Renal cortex interstitium (tissue), 11 donors: Measurements from ENCODE around the gene SEPTIN11. TPM values are rescaled to one million over a fixed set of nuclear protein-coding genes. Genes with fewer than 3 reads are reported as not detected.

Source experiments
- DNase-seq, 11 donors: peaks; one replicate each; pipeline ENCODE4 v3.0.0-alpha.2; 2013; ENCODE audit warnings: low read depth in 9 of 11, low spot score in 4 of 11; ENCODE audit errors: extremely low read depth in 1 of 11
- polyA plus RNA-seq, 3 donors: library from polyadenylated mRNA; unstranded; fragments of 120-200 nt; gene quantifications; one replicate each; pipeline ENCODE4 v1.2.1, GENCODE V29; 2013; ENCODE audit not compliant: insufficient read length in 3 of 3

The SEPTIN11 gene
- polyA plus RNA-seq, 3 donors = 255 to 308 (median 256) TPM

DNA sequence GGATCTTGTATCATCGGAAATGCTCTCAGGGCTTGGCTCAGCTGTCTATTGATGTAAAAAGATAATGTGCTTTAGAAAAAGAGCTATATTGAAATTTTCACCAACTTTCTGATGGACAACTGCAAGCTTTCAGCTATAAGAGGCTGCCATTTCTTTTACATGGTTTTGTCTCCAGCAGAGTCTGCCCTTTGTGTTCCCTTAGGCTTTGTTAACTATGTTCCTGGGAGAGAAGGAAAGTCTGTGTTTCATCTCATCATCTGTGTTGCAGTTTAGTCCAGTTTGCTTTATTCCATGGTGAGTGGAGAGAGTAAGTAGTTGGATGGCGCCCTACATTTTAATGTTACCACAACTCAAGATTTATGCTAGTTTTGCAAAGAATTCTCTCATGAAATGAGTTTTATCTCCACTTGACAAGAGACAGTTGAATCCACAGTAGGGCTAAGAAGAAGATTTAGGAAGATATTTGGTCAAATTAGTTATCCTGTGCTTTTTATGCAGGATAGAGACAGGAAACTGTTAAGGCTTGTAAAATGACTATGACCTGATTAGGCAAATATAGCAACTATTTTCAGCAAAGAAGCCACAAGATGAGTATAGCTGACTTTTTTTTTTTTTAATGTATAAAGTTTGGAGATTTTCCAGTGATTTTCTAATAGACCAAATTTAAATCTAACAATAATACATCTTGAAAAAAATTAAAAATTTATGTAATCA lies 16.5 kb downstream of the SEPTIN11 start:
- no peak for DNase-seq

DNA sequence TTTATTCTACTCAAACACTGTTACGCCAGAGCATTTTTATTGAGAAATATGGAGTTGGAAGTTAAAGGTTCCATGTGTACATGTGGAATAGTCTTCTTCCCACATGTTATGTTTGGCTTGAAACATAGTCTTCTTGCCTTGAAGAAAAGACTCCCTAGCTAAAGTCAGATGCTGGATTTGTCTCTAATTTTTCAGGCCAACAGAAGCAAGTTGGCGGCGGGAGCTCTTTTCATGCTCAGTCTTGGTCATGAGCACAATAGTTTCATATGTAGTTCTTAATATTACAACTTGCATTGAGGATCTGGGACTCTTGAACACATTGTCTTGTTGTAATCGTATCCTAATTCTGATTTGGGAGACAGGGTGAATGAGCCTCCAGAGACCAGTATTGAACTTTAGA lies 19.4 kb downstream of the SEPTIN11 start:
- DNase-seq = no peak

DNA sequence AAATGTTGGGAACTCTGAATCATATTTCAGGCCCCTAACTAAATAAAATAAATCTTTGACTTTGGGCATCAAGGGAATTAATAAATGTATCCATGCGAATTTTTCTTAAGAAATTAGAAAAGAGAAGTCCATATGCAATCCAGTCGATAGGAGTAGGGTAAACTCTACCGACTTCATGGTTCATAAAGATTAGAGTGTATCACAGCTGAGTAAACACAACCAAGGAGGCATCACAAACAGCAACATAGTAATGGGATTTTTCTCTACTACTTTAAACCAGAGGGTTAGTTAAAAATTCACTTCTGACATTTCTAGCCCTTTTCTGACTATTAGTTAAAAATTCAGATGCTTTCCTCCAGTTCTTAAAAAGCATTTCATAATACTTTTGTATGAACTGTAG lies 19.9 kb downstream of the SEPTIN11 start:
- DNase-seq = no peak

DNA sequence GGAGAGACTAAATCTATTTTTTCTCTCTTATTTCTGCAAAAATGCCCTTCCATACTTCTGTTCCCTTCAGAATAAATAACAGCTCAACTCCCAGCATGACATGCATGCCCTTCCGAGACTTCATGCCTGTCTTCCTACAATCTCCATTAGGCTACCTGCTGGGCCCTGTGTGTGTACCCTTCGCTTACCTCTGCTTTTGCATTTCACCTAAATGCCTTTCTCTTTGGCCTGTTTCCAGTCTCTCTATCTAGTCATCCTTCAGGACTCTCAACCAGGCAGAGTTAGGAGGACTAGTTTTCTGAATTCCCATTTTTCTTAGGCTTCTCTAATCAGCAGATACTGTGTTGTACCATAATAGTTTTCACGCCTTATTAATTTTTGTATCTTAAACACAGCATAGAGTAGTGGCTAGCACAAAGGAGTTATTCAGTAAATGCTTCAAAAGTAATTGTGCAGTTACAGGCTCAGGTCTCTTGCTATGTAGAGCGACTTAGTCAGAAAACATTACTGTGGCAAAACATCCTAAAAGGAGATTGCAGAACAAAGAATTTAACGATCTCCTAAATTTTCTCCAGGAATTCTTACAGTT lies 20.5 kb downstream of the SEPTIN11 start:
- DNase-seq = no peak

DNA sequence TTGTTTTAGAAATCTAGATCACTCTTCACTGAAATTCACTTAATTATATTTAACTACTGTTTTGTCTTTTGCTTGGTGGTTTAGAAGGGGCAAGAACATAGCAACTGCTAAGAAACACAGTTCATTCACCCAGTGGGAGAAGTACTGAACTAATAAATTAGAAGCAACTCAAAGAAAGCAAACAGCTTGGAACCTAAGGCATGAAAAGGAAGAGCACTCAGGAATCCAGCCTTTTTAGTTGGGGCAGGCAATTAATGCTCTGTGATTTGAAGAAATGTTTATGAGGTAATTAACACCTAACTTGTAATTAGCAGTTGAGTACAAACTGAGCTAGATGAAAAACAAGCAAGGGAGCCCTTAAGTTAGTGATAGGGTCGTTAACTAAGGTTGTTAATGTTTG lies 22.8 kb downstream of the SEPTIN11 start:
- no peak for DNase-seq

DNA sequence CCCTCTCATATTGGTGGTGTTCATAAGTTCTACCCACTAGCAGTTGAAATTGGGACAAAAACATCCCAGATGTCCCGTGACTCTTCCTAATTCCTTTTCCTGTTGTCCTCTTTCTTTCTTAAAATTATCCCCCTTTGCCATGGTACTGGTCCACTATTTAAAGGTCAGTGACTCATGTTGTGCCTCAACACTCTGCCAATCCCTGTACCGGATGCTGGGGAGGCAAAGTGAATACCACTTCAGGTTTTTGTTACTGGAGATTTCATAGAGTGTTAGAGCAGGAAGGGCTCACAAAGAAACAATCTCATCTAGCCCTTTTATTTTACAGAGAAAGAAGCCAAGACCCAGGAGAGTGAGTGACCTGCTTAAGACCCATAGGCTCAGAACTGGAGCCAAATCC lies 24.6 kb downstream of the SEPTIN11 start:
- no peak for DNase-seq

DNA sequence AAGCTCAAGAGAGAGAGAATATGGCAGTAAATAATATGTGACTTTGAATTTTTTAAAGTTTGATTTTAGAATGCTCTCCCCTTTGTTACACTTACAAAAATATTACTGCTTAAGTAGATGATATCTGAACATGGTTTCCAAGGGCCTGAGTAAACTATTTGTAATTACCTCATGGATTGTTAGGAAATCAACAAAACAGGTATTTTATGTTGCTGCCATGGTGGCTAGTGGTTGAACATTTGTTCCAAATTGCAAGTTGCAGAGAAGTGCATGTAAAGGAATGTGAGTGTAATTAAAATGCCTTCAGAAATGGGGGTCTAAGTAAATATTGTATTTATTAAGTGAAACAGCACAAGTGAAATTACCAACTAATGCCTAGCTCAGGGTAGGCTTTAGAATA lies 27.6 kb downstream of the SEPTIN11 start:
- DNase-seq = no peak

DNA sequence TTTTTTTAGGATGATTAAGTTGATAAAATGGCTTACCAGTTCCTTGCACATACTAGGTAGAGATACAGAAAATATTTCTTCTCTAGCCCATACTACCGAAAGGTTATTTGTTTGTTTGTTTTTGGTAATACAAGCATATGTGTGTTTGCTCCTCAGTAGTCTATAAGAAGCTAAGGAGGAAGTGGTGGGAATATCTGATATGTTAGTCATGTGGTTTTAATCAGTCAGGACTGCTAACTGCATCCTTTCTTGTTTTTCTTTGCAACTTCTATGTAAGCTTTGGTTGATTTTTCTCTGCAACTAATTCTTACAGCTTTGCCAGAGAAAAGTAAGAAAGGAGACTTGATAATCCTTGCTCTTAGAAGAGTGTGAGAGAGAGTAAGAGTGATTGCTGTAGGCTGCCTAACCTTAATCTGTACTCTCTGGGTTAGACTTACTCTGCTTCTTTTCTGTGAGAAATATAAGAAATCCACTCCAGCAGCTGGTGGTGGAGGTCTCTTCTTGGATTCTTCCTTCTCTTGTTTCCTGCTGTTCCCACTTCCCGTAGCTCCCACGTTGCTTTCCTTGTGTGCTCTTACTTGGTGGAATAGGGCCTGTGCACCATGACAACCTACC lies 28.3 kb downstream of the SEPTIN11 start:
- DNase-seq = no peak

DNA sequence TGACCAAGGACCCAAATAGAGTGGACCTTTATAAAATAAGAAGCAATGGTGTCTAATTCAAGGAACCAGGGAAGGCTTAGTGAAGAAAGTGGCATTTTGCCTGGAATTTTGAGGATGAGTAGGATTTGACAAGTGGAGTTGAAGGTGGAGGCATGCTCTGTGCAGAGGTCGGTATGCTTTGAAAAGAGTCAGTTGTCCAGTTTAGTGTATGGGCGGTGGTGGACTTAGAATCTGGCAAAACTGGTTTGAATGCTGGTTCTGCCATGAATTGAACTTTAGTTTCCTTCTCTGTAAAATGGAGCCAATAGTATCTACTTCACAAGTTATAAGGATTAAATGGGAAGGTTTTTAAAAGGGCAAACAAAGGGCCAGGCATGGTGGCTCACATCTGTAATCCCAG lies 29.7 kb downstream of the SEPTIN11 start:
- DNase-seq = no peak

DNA sequence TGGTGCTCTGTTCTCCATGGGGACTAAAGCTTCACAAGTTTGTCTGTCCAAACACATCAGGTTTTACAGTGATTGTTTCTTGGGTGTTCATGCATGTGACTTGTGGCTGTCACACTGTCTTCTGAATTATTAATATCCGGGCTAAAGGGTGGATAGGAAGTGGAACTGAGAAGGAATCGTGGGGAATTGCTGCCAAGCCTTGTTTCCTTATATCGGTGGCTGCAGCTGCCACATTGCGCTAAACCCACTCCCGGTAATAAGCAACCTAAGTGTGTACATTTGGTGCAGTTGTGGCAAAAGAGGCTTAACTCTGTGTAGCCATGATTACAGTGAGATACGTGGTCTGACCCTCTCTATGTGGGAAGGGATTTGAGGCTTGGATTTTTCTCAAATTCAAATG lies 30.7 kb downstream of the SEPTIN11 start:
- DNase-seq = no peak

DNA sequence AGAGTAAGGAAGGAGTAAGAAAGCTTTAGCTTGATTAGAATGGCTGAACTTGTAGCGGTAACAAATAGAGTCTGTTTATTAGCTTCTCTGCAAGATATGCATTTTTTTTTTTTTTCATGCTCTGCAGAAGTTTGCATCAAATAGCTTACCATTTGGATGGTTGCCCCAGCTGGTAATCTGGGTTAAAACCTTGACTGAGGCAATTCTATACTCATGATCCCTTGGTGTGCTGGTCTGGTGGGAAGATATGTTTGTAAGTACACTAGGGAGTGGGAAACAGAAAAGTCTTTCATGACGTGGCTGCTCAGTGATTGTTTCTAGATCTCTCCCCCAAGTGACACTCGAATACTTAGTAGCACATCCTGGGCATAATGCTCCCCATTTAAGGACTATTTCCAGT lies 32.1 kb downstream of the SEPTIN11 start:
- no peak for DNase-seq

DNA sequence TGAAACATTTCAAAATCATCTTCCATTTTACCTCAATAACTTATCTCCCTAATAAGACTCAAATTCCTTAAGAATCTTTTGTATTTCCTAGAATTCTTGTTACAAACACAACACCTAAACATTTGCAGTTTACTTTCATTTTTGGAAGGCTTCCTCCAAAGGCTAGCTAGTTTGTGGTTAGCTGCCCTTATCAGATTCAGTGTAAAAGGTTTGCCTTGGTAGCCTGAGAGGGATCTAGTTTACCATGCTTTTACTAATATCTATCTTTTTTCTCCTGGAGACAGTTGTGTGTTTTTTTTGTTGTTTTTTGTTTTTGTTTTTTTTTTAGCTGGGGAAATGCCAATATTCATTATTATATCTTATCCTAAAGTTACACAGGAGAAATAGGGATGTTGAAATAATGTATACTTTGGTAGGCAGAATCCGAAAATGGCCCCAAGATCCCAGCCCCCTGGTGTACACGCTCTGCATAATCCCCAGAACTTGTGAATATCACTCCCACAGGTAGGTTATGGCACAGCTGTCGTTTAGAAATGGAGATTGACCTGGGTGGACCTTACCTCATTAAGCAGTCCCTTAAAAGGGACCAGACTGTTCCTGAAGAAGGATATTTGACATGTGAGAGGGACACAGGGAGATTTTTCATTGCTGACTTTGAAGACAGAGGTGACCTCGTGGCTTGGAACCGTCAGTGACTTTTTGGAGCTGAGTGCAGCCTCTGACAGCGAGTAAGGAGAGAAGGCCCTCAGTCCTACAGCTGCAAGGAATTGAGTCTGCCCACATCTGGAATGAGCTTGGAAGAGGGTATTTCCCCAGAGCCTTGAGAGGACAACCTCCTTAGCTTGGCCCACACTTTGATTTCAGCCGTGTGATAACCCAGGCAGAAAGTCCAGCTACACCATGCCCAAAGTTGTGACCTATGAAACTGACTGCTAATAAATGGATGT lies 33.4 kb downstream of the SEPTIN11 start:
- no peak for DNase-seq

DNA sequence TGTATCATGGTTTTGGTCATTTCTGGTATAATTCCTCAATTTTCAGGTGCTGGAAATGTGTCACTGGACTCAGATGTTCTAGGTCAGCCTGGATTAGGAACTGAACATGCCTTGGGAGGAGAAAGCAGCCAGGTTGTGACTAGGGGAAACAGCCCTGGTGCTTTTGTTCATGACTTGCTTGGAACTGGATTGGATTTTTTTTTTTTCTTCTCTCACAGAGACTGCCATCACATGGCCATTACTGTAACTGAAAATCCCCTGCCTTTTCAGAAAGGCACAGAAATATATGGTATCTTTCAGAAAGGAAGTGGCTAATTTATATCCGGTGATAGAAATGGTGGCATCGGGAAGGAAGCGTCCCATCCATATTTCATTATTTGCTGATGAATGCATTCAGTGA lies 34.6 kb downstream of the SEPTIN11 start:
- peak in 2 of 11 donors; percentile 39 to 47 for DNase-seq

DNA sequence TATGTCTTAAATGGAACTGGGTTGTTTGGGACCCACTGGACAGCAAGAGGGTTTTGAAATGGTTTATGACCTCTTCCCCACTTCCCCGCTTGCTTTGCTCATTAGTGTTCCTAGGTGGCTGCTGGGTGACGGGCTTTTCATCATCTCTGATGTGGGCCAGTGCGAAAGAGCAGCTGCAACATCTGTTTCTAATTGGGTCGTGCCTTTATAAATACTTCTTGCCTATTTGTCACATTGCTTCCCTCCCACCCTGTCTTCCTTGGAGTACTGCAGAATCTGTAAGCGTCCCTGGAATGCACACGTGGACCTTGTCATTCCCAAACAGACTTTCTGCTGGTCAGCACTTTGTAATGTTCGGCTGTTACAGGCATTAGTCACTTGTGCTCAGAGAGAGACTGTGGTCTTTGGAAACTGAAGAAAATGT lies 35.2 kb downstream of the SEPTIN11 start:
- peak; percentile 78 to 97 (median 90) for DNase-seq

DNA sequence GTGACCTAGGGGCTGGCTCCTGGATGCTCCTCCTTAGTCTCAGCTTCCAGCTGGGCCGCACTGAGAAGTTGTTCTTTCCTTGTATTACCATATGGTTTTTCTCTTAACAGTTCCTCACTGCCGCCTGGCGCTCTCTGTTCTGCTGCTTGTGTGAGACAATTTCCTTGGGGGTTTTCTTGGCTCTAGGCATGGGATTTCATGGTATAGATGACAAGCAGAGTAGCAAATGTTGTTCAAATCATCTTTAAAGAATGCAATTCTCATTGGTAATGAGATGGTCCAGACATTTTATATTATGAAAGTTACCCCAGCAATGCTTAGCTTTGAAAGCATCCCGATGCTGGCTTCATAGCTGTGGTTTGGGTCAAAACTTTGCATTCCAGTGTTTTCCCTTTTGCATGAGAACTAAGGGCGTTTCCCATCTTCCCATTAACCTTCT lies 37.6 kb downstream of the SEPTIN11 start:
- peak in 3 of 11 donors; percentile 43 to 53 (median 44) for DNase-seq

DNA sequence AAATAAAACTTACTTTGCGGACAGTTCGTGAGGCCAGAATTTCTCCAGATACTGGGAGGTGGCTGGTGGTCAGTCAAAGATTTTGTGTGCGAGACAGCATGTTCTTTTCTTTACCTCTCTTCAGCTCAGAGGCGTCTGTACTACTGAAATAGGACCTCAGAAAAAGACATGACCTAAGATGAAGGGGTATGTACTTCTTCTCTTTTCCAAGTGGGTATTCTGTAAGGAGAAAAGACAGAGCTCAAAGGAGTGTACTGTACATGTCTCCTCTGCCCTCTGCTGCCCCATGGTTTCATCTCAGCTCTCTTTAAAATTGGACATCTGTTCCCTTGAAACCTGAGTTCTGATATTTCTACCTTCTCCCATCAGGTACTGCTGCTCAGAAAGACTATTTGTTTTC lies 38.1 kb downstream of the SEPTIN11 start:
- DNase-seq = no peak

DNA sequence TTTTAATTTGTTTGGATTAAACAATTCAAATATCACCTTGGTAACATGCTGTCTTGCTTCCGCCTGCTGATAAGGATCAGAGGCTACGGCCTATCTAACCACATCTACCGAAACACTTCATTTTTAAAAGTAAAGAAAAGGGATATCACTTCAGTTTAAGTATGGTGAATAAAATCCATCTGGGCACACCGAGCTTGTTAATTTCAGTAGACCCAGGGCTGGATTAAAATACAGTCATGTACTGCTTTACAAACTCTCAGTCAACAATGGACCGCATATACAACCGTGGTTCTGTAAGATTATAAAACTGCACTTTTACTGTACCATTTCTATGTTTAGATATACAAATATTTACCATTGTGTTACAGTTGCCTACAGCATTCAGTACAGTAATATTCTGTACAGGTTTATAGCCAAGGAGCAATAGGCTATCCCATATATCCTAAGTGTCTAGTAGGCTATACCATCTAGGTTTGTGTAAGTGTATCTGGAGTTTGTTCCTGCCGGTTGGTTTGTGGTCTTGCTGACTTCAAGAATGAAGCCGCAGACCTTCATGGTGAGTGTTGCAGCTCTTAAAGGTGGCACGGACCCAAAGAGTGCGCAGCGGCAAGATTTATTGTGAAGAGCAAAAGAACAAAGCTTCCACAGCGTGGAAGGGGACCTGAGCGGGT lies 40.0 kb downstream of the SEPTIN11 start:
- no peak for DNase-seq

DNA sequence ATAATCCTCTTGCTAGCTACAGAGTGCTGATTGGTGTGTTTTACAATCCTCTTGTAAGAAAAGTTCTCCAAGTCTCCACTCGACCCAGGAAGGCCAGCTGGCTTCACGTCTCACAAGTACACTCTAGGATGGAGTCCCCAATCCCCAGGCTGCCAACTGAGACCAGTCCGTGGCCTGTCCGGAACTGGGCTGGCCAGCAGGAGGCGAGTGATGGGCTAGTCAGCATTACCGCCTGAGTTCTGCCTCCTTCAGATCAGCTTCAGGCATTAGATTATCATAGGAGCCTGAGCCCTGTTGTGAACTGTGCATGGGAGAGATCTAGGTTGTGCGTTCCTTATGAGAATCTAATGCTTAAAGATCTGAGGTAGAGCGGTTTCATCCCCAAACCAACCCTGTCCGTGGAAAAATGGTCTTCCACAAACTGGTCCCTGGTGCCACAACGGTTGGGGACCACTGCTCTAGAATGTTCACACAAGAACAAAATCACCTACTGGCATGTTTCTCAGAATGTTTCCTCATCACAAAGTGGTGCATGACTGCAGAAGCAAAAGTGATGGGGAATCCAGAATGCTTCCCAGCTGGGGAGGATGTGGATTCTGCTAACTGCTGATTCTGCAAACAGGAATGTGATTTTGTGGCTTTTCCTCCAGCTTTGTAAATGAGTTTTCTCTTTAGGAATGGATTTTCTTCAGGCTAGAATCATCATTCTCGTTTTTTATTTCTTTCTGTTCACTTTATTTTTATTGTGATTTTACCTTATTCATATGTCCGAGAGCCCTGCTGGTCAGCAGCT lies 40.9 kb downstream of the SEPTIN11 start:
- DNase-seq = no peak
